ENCODE results near the gene DCLK2. TPM values are rescaled to one million over a fixed set of nuclear protein-coding genes. Genes with fewer than 3 reads are reported as not detected.

The DCLK2 gene
- polyA plus RNA-seq, 1 donor from 2014 or later: 134 TPM

DNA sequence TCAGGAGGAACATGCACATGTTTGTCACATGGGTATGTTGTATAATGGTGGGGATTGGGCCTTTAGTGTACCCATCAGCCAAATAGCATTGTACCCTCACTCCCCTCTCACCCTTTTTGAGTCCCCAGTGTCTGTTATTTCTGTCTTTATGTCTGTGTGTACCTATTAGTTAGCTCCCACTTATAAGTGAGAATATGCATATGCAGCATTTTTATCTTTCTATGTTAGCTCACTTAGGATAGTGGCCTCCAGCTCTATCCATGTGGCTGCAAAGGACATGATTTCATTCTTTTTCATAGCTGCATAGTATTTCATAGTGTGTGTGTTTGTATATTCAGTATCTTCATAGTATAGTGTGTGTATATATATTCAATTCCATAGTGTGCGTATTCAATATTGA, 64.6 kb downstream of the DCLK2 start:
- TF ChIP-seq REST (IDR thresholded peaks at IDR 0.05; ENCODE audit: borderline replicate concordance) (no peak), SMC3 (conservative IDR thresholded peaks at IDR 0.05; ENCODE audit: poor library complexity) (no peak), TAF1 (IDR thresholded peaks at IDR 0.05; ENCODE audit: low read depth) (no peak), CTCF (IDR thresholded peaks at IDR 0.05; ENCODE audit: poor library complexity, severe bottlenecking) (no peak), EP300 (conservative IDR thresholded peaks at IDR 0.05; ENCODE audit: poor library complexity, severe bottlenecking) (no peak), EZH2 (IDR thresholded peaks at IDR 0.05; ENCODE audit: borderline replicate concordance, insufficient read depth, low read length, poor library complexity, severe bottlenecking) (no peak), POLR2AphosphoS5 (IDR thresholded peaks at IDR 0.05) (no peak)
- no peaks in the 10 kb centered on the region for H3K9me2 ChIP-seq (ENCODE audit: insufficient read depth, low read length)
- no peak overlapping the region for H3K9ac ChIP-seq (ENCODE audit: low read length)
- H2AFZ ChIP-seq (ENCODE audit: low read depth, low read length): no peak overlapping the region
- H3K36me3 ChIP-seq (ENCODE audit: insufficient read depth, low read length): no peaks in the 10 kb centered on the region
- no peaks in the 10 kb centered on the region for H4K20me1 ChIP-seq (ENCODE audit: insufficient read depth)
- H3K27me3 ChIP-seq (ENCODE audit: insufficient read depth, low read depth, low read length): no peaks in the 10 kb centered on the region
- H3K27ac ChIP-seq (ENCODE audit: low read length): peak overlapping the region; percentile 52
- no peak overlapping the region for H3K4me3 ChIP-seq (ENCODE audit: low read length)
- H3F3A ChIP-seq (ENCODE audit: insufficient read depth, low read length, poor library complexity, severe bottlenecking): peaks cover 6% of the 10 kb centered on the region
- H3K4me2 ChIP-seq (ENCODE audit: low read length): no peak overlapping the region
- peaks cover 3% of the 10 kb centered on the region for H3K9me3 ChIP-seq (ENCODE audit: low read length)
- peaks cover 32% of the 10 kb centered on the region for H3K79me2 ChIP-seq (replicated peaks; ENCODE audit: insufficient read depth, low read length)

- Histone ChIP-seq H4K20me1 (ENCODE audit: insufficient read depth) (no peaks in the 10 kb centered on the region), H3K9me3 (ENCODE audit: low read length) (peaks cover 3% of the 10 kb centered on the region), H2AFZ (ENCODE audit: low read depth, low read length) (no peak overlapping the region), H3F3A (ENCODE audit: insufficient read depth, low read length, poor library complexity, severe bottlenecking) (peaks cover 6% of the 10 kb centered on the region), H3K27ac (ENCODE audit: low read length) (no peak overlapping the region), H3K27me3 (ENCODE audit: insufficient read depth, low read depth, low read length) (no peaks in the 10 kb centered on the region), H3K9me2 (ENCODE audit: insufficient read depth, low read length) (no peaks in the 10 kb centered on the region), H3K9ac (ENCODE audit: low read length) (no peak overlapping the region), H3K79me2 (replicated peaks; ENCODE audit: insufficient read depth, low read length) (peaks cover 44% of the 10 kb centered on the region), H3K4me3 (ENCODE audit: low read length) (no peak overlapping the region), H3K36me3 (ENCODE audit: insufficient read depth, low read length) (no peaks in the 10 kb centered on the region), H3K4me2 (ENCODE audit: low read length) (no peak overlapping the region)
- no peak for TF ChIP-seq TAF1 (IDR thresholded peaks at IDR 0.05; ENCODE audit: low read depth)
- no peak for TF ChIP-seq EP300 (conservative IDR thresholded peaks at IDR 0.05; ENCODE audit: poor library complexity, severe bottlenecking)
- no peak for TF ChIP-seq RAD21 (conservative IDR thresholded peaks at IDR 0.05)
- TF ChIP-seq SMC3 (conservative IDR thresholded peaks at IDR 0.05; ENCODE audit: poor library complexity): no peak
- TF ChIP-seq EZH2 (IDR thresholded peaks at IDR 0.05; ENCODE audit: borderline replicate concordance, insufficient read depth, low read length, poor library complexity, severe bottlenecking): no peak
- no peak for TF ChIP-seq CTCF (IDR thresholded peaks at IDR 0.05; ENCODE audit: poor library complexity, severe bottlenecking)
- TF ChIP-seq POLR2AphosphoS5 (IDR thresholded peaks at IDR 0.05): no peak
- TF ChIP-seq REST (IDR thresholded peaks at IDR 0.05; ENCODE audit: borderline replicate concordance): no peak
- TF ChIP-seq MXI1 (conservative IDR thresholded peaks at IDR 0.05; ENCODE audit: poor library complexity, severe bottlenecking): no peak
These were observed 67.1 kb downstream of the DCLK2 start for GRCh38 chr4:150145090-150145945.
